ENCODE results near the gene RPAIN. TPM values are rescaled to one million over a fixed set of nuclear protein-coding genes. Genes with fewer than 3 reads are reported as not detected.

Gene RPAIN
- total and polyA plus RNA-seq, 2 donors from 2014 or later: 34.0 to 36.1 TPM

DNA sequence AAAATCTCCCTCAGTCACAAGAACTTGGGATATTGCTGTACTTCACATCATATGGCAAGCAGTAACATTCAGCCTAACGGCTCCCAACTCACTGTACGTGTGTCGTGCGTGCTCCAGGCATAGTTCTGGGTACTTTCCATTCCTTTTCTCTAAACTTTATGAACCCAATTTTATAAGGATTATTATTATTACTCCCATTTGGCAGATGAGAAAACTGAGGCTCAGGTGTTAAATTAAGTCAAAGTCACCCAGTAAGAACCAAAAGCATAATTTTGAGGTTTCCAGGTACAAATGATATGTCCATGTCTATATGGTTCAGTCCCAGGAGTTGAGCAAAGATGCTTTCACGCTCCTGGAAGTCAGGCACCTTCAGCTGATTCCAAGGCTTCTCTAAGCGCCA, 23.7 kb downstream of the RPAIN start:
- intact Hi-C loops (cut with DNase I): no loop called here
- FAIRE-seq: no peak
- TF ChIP-seq CTCF (IDR thresholded peaks at IDR 0.05; ENCODE audit: borderline replicate concordance, extremely low read depth, insufficient read depth): no peak
- no peak overlapping the region for H3K27ac ChIP-seq (ENCODE audit: low read depth in 2 of 2, low read length in 2 of 2)
- H3K9ac ChIP-seq (ENCODE audit: low read length in 3 of 3): no peak overlapping the region
- H3K9me3 ChIP-seq (ENCODE audit: control insufficient read depth in 2 of 3, insufficient read depth in 1 of 3, low read length in 3 of 3): no peaks in the 10 kb centered on the region
- no peak for DNase-seq
- H3K36me3 ChIP-seq (ENCODE audit: control insufficient read depth in 2 of 3, insufficient read depth in 3 of 3, low read length in 3 of 3): peaks cover 0 to 16% (median 16%) of the 10 kb centered on the region in 3 donors
- peaks cover 0 to 5% (median 5%) of the 10 kb centered on the region in 3 donors for H3K4me1 ChIP-seq (ENCODE audit: control insufficient read depth in 2 of 3, insufficient read depth in 2 of 3, low read depth in 1 of 3, low read length in 3 of 3)
- H3K4me3 ChIP-seq (ENCODE audit: low read length in 3 of 3): no peak overlapping the region
- H3K27me3 ChIP-seq (ENCODE audit: control insufficient read depth, insufficient read depth, low read length): no peaks in the 10 kb centered on the region

GRCh38 chr17:5444209-5444608, 24.2 kb downstream of the RPAIN start:
- peaks cover 0 to 18% (median 16%) of the 10 kb centered on the region in 3 donors for H3K36me3 ChIP-seq (ENCODE audit: control insufficient read depth in 2 of 3, insufficient read depth in 3 of 3, low read length in 3 of 3)
- intact Hi-C loops (cut with DNase I): no loop called here
- H3K4me3 ChIP-seq (ENCODE audit: low read length in 3 of 3): no peak overlapping the region
- FAIRE-seq: no peak
- peaks cover 0 to 5% (median 5%) of the 10 kb centered on the region in 3 donors for H3K4me1 ChIP-seq (ENCODE audit: control insufficient read depth in 2 of 3, insufficient read depth in 2 of 3, low read depth in 1 of 3, low read length in 3 of 3)
- no peak for DNase-seq
- H3K27me3 ChIP-seq (ENCODE audit: control insufficient read depth, insufficient read depth, low read length): no peaks in the 10 kb centered on the region
- TF ChIP-seq CTCF (IDR thresholded peaks at IDR 0.05; ENCODE audit: borderline replicate concordance, extremely low read depth, insufficient read depth): no peak
- no peak overlapping the region for H3K27ac ChIP-seq (ENCODE audit: low read depth in 2 of 2, low read length in 2 of 2)
- H3K9ac ChIP-seq (ENCODE audit: low read length in 3 of 3): no peak overlapping the region
- H3K9me3 ChIP-seq (ENCODE audit: control insufficient read depth in 2 of 3, insufficient read depth in 1 of 3, low read length in 3 of 3): no peaks in the 10 kb centered on the region

- Histone ChIP-seq H3K4me3 (ENCODE audit: low read length in 3 of 3) (no peak overlapping the region), H3K27ac (ENCODE audit: low read depth in 2 of 2, low read length in 2 of 2) (no peak overlapping the region), H3K27me3 (ENCODE audit: control insufficient read depth, insufficient read depth, low read length) (no peaks in the 10 kb centered on the region), H3K9me3 (ENCODE audit: control insufficient read depth in 2 of 3, insufficient read depth in 1 of 3, low read length in 3 of 3) (no peaks in the 10 kb centered on the region), H3K4me1 (ENCODE audit: control insufficient read depth in 2 of 3, insufficient read depth in 2 of 3, low read depth in 1 of 3, low read length in 3 of 3) (no peaks in the 10 kb centered on the region), H3K9ac (ENCODE audit: low read length in 3 of 3) (no peak overlapping the region), H3K36me3 (ENCODE audit: control insufficient read depth in 2 of 3, insufficient read depth in 3 of 3, low read length in 3 of 3) (peaks cover 3 to 26% (median 20%) of the 10 kb centered on the region in 3 donors)
- DNase-seq (no peak), FAIRE-seq (no peak)
- TF ChIP-seq CTCF (IDR thresholded peaks at IDR 0.05; ENCODE audit: borderline replicate concordance, extremely low read depth, insufficient read depth): no peak
- intact Hi-C loops (cut with DNase I): no loop called here
Measured at GRCh38 chr17:5446786-5447185, 26.8 kb downstream of the RPAIN start.
